Ascending aorta (tissue), 2 donors: Measurements from ENCODE around the gene RAPGEF4. TPM values are rescaled to one million over a fixed set of nuclear protein-coding genes. Genes with fewer than 3 reads are reported as not detected.

Experiments
- DNase-seq, 2 donors: peaks; one replicate each; pipeline ENCODE4 v3.0.0-alpha.2; 2019; ENCODE audit warnings: low spot score in 2 of 2
- H3K27ac ChIP-seq, 2 donors: fragments of 200-600 bp; sonication (generic); one replicate each; pipeline ENCODE4 v1.5.1; 2016 to 2017; ENCODE audit warnings: mild to moderate bottlenecking in 1 of 2
- H3K27me3 ChIP-seq: fragments of 200-600 bp; sonication (generic); one replicate; pipeline ENCODE4 v1.5.1; 2017
- H3K36me3 ChIP-seq, 2 donors: fragments of 200-600 bp; sonication (generic); one replicate each; pipeline ENCODE4 v1.5.1; 2016
- H3K4me1 ChIP-seq, 2 donors: fragments of 200-600 bp; sonication (generic); one replicate each; pipeline ENCODE4 v1.5.1; 2016 to 2017; ENCODE audit warnings: mild to moderate bottlenecking in 1 of 2
- H3K4me3 ChIP-seq, 2 donors: fragments of 200-600 bp; sonication (generic); one replicate each; pipeline ENCODE4 v1.5.1; 2016 to 2017; ENCODE audit warnings: mild to moderate bottlenecking in 1 of 2
- H3K9me3 ChIP-seq, 2 donors: fragments of 200-600 bp; sonication (generic); one replicate each; pipeline ENCODE4 v1.5.1; 2016
- intact Hi-C: fragments of 100-400 bp; cut with DNase I; formaldehyde crosslinking; loops from one replicate; pipeline ENCODE4 v1.15.1; 2023
- total RNA-seq: library from RNA; depleted of rRNA; stranded (reverse); fragments of >200 nt; gene quantifications from one replicate; pipeline ENCODE4 v1.1.0, GENCODE V29; 2016
- TF ChIP-seq, protein P1 (sequence below), 3 experiments: fragments of 200-600 bp in 2 of 3; fragments of 450-650 bp in 1 of 3; sonication (generic) in 2 of 3; IDR thresholded peaks; one replicate each; pipeline ENCODE4 v1.5.1; 2016 to 2019; ENCODE audit warnings: antibody characterized with exemption in 3 of 3, mild to moderate bottlenecking in 1 of 3, moderate library complexity in 1 of 3

RAPGEF4 gene
- total RNA-seq, 1 donor from 2014 or later = 79.9 TPM

DNA sequence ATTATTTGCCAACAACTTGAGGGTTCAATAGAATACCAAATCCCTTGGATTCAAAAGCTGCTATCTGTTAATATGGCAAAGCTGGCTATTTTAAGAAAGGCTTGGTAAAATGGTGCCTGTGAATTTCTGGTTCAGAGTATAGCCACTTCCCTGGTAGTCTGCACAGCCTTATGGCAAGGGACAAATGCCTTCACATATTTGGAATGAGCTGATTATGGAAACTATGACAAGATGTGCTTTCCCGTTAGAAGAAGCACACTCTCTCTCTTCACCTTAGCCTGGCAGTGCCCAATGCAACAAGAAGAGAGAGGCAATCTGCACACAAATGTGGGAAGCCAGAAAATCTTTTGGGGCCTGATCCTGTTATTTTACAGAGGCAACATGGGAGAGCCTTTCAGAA, 292.5 kb downstream of the RAPGEF4 start:
- intact Hi-C loops = no loop called here
- no peaks in the 10 kb centered on the region for H3K36me3 ChIP-seq

GRCh38 chr2:173028671-173029070, 293.0 kb downstream of the RAPGEF4 start:
- Histone ChIP-seq H3K27me3 (no peaks in the 10 kb centered on the region), H3K27ac (no peak overlapping the region), H3K9me3 (no peaks in the 10 kb centered on the region), H3K36me3 (no peaks in the 10 kb centered on the region), H3K4me1 (peaks cover 0 to 8% of the 10 kb centered on the region in 2 donors), H3K4me3 (no peak overlapping the region)
- TF ChIP-seq, protein P1, sequence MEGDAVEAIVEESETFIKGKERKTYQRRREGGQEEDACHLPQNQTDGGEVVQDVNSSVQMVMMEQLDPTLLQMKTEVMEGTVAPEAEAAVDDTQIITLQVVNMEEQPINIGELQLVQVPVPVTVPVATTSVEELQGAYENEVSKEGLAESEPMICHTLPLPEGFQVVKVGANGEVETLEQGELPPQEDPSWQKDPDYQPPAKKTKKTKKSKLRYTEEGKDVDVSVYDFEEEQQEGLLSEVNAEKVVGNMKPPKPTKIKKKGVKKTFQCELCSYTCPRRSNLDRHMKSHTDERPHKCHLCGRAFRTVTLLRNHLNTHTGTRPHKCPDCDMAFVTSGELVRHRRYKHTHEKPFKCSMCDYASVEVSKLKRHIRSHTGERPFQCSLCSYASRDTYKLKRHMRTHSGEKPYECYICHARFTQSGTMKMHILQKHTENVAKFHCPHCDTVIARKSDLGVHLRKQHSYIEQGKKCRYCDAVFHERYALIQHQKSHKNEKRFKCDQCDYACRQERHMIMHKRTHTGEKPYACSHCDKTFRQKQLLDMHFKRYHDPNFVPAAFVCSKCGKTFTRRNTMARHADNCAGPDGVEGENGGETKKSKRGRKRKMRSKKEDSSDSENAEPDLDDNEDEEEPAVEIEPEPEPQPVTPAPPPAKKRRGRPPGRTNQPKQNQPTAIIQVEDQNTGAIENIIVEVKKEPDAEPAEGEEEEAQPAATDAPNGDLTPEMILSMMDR (IDR thresholded peaks at IDR 0.05) = no peak
- intact Hi-C loops = no loop called here
- DNase-seq = no peak

More for the DNA sequence above, 292.5 kb downstream of the RAPGEF4 start:
- TF ChIP-seq, protein P1 (IDR thresholded peaks at IDR 0.05) = no peak
- Histone ChIP-seq H3K27me3 (no peaks in the 10 kb centered on the region), H3K27ac (peak overlapping the region; percentile 65 to 70), H3K4me3 (no peak overlapping the region), H3K9me3 (no peaks in the 10 kb centered on the region), H3K4me1 (peaks cover 0 to 8% of the 10 kb centered on the region in 2 donors)
- no peak for DNase-seq

DNA sequence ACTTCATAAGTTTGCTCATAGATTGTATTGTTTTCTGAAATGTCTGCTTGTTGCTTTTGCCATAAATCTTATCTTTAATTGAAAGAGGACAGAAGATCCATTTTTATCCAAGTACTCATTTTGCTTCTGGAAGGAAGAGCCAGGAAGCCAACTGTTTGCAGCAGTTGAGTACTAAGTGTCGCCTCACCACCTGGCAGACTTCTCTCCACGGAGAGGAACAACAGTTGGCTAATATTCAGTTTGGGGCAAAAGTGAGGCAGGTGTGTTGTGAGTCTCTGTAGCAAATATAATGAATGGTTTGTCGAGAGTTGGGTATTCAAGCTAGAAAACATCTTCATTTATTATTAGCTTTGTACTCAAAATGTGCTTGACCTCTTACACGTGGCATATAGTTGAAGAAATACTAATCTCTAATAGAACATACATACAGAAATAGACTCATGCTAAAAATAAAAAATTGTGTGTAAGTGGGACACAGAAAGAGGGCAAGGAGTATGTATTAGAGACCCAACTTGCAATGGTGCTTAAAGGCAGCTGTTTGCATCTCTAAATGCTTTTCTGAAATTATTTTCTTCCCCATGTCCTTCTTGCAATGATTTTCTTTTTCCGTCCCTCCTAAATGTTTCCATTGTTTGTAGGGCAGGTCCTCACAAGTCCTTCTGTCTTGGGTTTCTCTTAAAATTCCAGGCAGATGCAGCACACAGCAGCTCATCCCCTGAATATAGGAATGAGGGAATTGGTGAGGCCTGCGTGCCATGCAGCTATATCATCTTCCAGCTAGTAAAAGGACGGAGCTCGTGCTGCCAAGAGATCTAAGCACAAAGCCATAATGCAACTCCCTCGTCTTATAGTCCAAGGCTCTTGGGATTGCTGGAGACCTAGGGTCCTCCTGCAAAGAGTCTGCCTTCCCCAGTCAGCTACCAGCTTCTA, 295.2 kb downstream of the RAPGEF4 start:
- no peak overlapping the region for H3K4me3 ChIP-seq
- intact Hi-C loops = no loop called here
- no peaks in the 10 kb centered on the region for H3K36me3 ChIP-seq

GRCh38 chr2:173032032-173032431, 296.4 kb downstream of the RAPGEF4 start:
- DNase-seq = no peak
- Histone ChIP-seq H3K27me3 (no peaks in the 10 kb centered on the region), H3K36me3 (no peaks in the 10 kb centered on the region), H3K27ac (no peak overlapping the region), H3K4me1 (peaks cover 0 to 7% of the 10 kb centered on the region in 2 donors), H3K4me3 (no peak overlapping the region), H3K9me3 (no peaks in the 10 kb centered on the region)
- intact Hi-C loops = no loop called here
- TF ChIP-seq, protein P1 (IDR thresholded peaks at IDR 0.05) = no peak

More for the DNA sequence above, 295.2 kb downstream of the RAPGEF4 start:
- peaks cover 0 to 8% of the 10 kb centered on the region in 2 donors for H3K4me1 ChIP-seq
- H3K27me3 ChIP-seq = no peaks in the 10 kb centered on the region
- TF ChIP-seq, protein P1 (IDR thresholded peaks at IDR 0.05) = no peak
- no peak for DNase-seq
- no peak overlapping the region for H3K27ac ChIP-seq
- H3K9me3 ChIP-seq = no peaks in the 10 kb centered on the region

DNA sequence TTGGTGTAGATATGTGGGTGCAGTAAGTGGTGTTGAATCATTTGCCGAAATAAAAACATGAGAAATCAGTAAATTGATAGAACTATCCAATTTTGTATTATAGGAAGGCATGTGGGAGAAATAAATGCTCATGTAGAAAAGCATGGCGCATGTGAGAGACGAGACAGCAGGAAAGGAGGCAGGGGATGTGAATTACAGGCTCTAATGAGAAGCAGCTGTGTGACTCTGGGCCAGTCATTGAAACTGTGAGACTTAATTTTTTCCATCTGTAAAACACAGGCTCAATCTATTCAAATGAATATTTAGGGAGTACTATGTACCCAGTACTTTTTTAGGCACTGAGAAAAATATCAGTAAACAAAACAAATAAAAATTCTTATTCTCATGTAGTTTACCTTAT, 297.4 kb downstream of the RAPGEF4 start:
- H3K27ac ChIP-seq = no peak overlapping the region
- TF ChIP-seq, protein P1 (IDR thresholded peaks at IDR 0.05) = no peak
- no peaks in the 10 kb centered on the region for H3K9me3 ChIP-seq
- H3K4me1 ChIP-seq = peaks cover 0 to 5% of the 10 kb centered on the region in 2 donors
- H3K4me3 ChIP-seq = no peak overlapping the region
- no peak for DNase-seq
- H3K36me3 ChIP-seq = no peaks in the 10 kb centered on the region
- no peaks in the 10 kb centered on the region for H3K27me3 ChIP-seq
- intact Hi-C loops = no loop called here
